Uterus (tissue), 4 donors: ENCODE data around the gene HDAC3. TPM values are rescaled to one million over a fixed set of nuclear protein-coding genes. Genes with fewer than 3 reads are reported as not detected.

Experiments used
- DNase-seq, 2 donors: peaks; one replicate each; pipeline ENCODE4 v3.0.0-alpha.2; 2019 to 2020
- H3K27ac ChIP-seq, 2 donors: fragments of 200-600 bp; sonication (generic); 1 replicate in 1 of 2; 2 replicates in 1 of 2; pipeline ENCODE4 v1.5.1; 2016 to 2018
- H3K27me3 ChIP-seq, 2 donors: fragments of 200-600 bp; sonication (generic); one replicate each; pipeline ENCODE4 v1.5.1; 2018 to 2019; ENCODE audit warnings: control low read depth in 1 of 2
- H3K36me3 ChIP-seq, 2 donors: fragments of 200-600 bp; sonication (generic); one replicate each; pipeline ENCODE4 v1.5.1; 2019; ENCODE audit warnings: control low read depth in 1 of 2
- H3K4me1 ChIP-seq, 2 donors: fragments of 200-600 bp; sonication (generic); one replicate each; pipeline ENCODE4 v1.5.1; 2018 to 2019; ENCODE audit warnings: control low read depth in 1 of 2
- H3K4me3 ChIP-seq, 2 donors: fragments of 200-600 bp; sonication (generic); 1 replicate in 1 of 2; 2 replicates in 1 of 2; pipeline ENCODE4 v1.5.1; 2018 to 2019; ENCODE audit warnings: mild to moderate bottlenecking in 1 of 2
- H3K9me3 ChIP-seq, 2 donors: fragments of 200-600 bp; sonication (generic); one replicate each; pipeline ENCODE4 v1.5.1; 2019; ENCODE audit warnings: control low read depth in 1 of 2
- CTCF ChIP-seq, 4 experiments: fragments of 200-600 bp in 2 of 4; fragments of 450-650 bp in 2 of 4; sonication (generic) in 2 of 4; IDR thresholded peaks; one replicate each; pipeline ENCODE4 v1.5.1; 2016 to 2019; ENCODE audit warnings: antibody characterized with exemption in 4 of 4, mild to moderate bottlenecking in 2 of 4, moderate library complexity in 1 of 4
- POLR2A ChIP-seq, 2 donors: fragments of 450-650 bp; IDR thresholded peaks; one replicate each; pipeline ENCODE4 v1.6.1; 2016; ENCODE audit warnings: antibody characterized with exemption in 2 of 2, mild to moderate bottlenecking in 1 of 2, moderate library complexity in 1 of 2
- intact Hi-C: fragments of 100-400 bp; cut with DNase I; formaldehyde crosslinking; loops from one replicate; pipeline ENCODE4 v1.15.1; 2023; ENCODE audit warnings: low total_unique reads
- small RNA-seq: library from RNA; depleted of rRNA; stranded (forward); fragments of <200 nt; gene quantifications from one replicate; pipeline ENCODE3, GENCODE V24; 2016
- total RNA-seq, 4 donors: library from RNA; depleted of rRNA in 3 of 4; stranded (reverse); fragments of >200 nt in 3 of 4; gene quantifications; one replicate each; pipeline versions ENCODE4 v1.1.0 to v1.2.4, GENCODE V29; 2014 to 2023
- donor health status: DM: yes; HTN: yes; CAD: no.

Gene HDAC3
- total RNA-seq, 4 donors from 2014 or later: 24.8 to 68.0 (median 46.0) TPM

GRCh38 chr5:141574122-141574510 is 62.5 kb downstream of the HDAC3 start:
- intact Hi-C loops: no loop called here
- no peak overlapping the region for H3K4me3 ChIP-seq
- no peaks in the 10 kb centered on the region for H3K27me3 ChIP-seq
- no peaks in the 10 kb centered on the region for H3K4me1 ChIP-seq
- DNase-seq: no peak
- no peak overlapping the region for H3K27ac ChIP-seq
- TF ChIP-seq CTCF (IDR thresholded peaks at IDR 0.05): no peak
- no peak for TF ChIP-seq POLR2A (IDR thresholded peaks at IDR 0.05)
- H3K9me3 ChIP-seq: no peaks in the 10 kb centered on the region
- H3K36me3 ChIP-seq: no peaks in the 10 kb centered on the region

- DNase-seq: no peak
- Histone ChIP-seq H3K27me3 (no peaks in the 10 kb centered on the region), H3K4me1 (no peaks in the 10 kb centered on the region), H3K27ac (no peak overlapping the region), H3K9me3 (no peaks in the 10 kb centered on the region), H3K36me3 (no peaks in the 10 kb centered on the region), H3K4me3 (no peak overlapping the region)
- intact Hi-C loops: no loop called here
- TF ChIP-seq CTCF (IDR thresholded peaks at IDR 0.05) (no peak), POLR2A (IDR thresholded peaks at IDR 0.05) (no peak)
Measured at GRCh38 chr5:141573489-141574121, 63.0 kb downstream of the HDAC3 start.

Small RNA genes within 50 kb of the gene (small RNA-seq; reads per million reads assigned to genes)
- not detected for gene RPS27AP10

Other genes starting within 250 kb of the HDAC3 start
- 10 to 100 TPM in 3 of 4 donors, 1 to 10 TPM in 1; 8.2 to 17.1 (median 14.9) TPM for gene PCDHGB4, start 249.2 kb downstream of the HDAC3 start, total RNA-seq
- gene PCDHGA8, start 244.2 kb downstream of the HDAC3 start, total RNA-seq: 1 to 10 TPM in 3 of 4 donors, under 1 TPM in 1; 0.59 to 9.0 (median 5.1) TPM
- gene PCDHGB5, start 238.9 kb downstream of the HDAC3 start, total RNA-seq: 10 to 100 TPM in 3 of 4 donors, 1 to 10 TPM in 1; 10.0 to 33.6 (median 20.6) TPM
- gene PCDHGA9, start 234.1 kb downstream of the HDAC3 start, total RNA-seq: 10 to 100 TPM; 11.8 to 18.7 (median 16.7) TPM
- gene PCDHGB6, start 228.8 kb downstream of the HDAC3 start, total RNA-seq: 10 to 100 TPM in 2 of 4 donors, 1 to 10 TPM in 2; 3.1 to 21.1 (median 11.5) TPM
- 10 to 100 TPM in 1 of 4 donors, 1 to 10 TPM in 3; 2.4 to 11.2 (median 6.6) TPM for gene PCDHGA10, start 223.9 kb downstream of the HDAC3 start, total RNA-seq
- 10 to 100 TPM in 3 of 4 donors, 1 to 10 TPM in 1; 7.1 to 27.6 (median 18.1) TPM for gene PCDHGB7, start 219.2 kb downstream of the HDAC3 start, total RNA-seq
- gene PCDHGA11, start 215.8 kb downstream of the HDAC3 start, total RNA-seq: 10 to 100 TPM in 3 of 4 donors, 1 to 10 TPM in 1; 9.4 to 13.2 (median 12.0) TPM
- gene PCDHGA12, start 206.3 kb downstream of the HDAC3 start, total RNA-seq: 10 to 100 TPM in 3 of 4 donors, 1 to 10 TPM in 1; 2.9 to 22.0 (median 14.5) TPM
- gene PCDHGC3, start 160.9 kb downstream of the HDAC3 start, total RNA-seq: 100 to 1,000 TPM in 3 of 4 donors, 10 to 100 TPM in 1; 25.9 to 146 (median 123) TPM
- 1 to 10 TPM; 2.9 to 8.0 (median 6.7) TPM for gene PCDHGC4, start 151.8 kb downstream of the HDAC3 start, total RNA-seq
- 1 to 10 TPM in 3 of 4 donors, under 1 TPM in 1; under 0.01 to 7.5 (median 3.4) TPM for gene PCDHGC5, start 147.8 kb downstream of the HDAC3 start, total RNA-seq
- gene DIAPH1, start 17.8 kb downstream of the HDAC3 start, total RNA-seq: 10 to 100 TPM; 27.7 to 69.4 (median 30.2) TPM
- 1 to 10 TPM in 1 of 4 donors, under 1 TPM in 1, not detected in 2; 0.35 to 1.7 TPM for gene RELL2, start 148 bp upstream of the HDAC3 start, total RNA-seq
- 10 to 100 TPM in 2 of 4 donors, 1 to 10 TPM in 2; 2.4 to 27.2 (median 11.3) TPM for gene FCHSD1, start 14.6 kb upstream of the HDAC3 start, total RNA-seq
- 10 to 100 TPM in 2 of 4 donors, 1 to 10 TPM in 2; 4.1 to 39.9 (median 12.5) TPM for gene ARAP3, start 45.4 kb upstream of the HDAC3 start, total RNA-seq
- gene PCDH1, start 241.6 kb upstream of the HDAC3 start, total RNA-seq: 10 to 100 TPM; 29.2 to 46.7 (median 31.5) TPM